ENCODE measurements around the gene PCDHGC5.

PCDHGC5 gene

GRCh38 chr5:141508440-141508797 is 19.5 kb downstream of the PCDHGC5 start:
- peaks cover 14% of the 10 kb centered on the region; the same call in 1 of the 2 replicates for H3K4me1 ChIP-seq (ENCODE audit: insufficient read depth, low read length)
- peak overlapping the region; percentile 53; the same call in 1 of the 2 replicates for H3K4me3 ChIP-seq (ENCODE audit: low read length)
- H3K27ac ChIP-seq (ENCODE audit: low read length), result peak overlapping the region; percentile 17
- no peaks in the 10 kb centered on the region for H3K9me3 ChIP-seq (ENCODE audit: insufficient read depth, low read depth, low read length)
- H3K27me3 ChIP-seq (ENCODE audit: insufficient read depth, low read length), result no peaks in the 10 kb centered on the region
- H3K36me3 ChIP-seq (ENCODE audit: insufficient read depth, low read depth, low read length), result peaks cover 13% of the 10 kb centered on the region; the same call in 1 of the 2 replicates
- peak overlapping the region; percentile 49; the same call in 1 of the 2 replicates for H3K9ac ChIP-seq (ENCODE audit: low read depth, low read length)

DNA sequence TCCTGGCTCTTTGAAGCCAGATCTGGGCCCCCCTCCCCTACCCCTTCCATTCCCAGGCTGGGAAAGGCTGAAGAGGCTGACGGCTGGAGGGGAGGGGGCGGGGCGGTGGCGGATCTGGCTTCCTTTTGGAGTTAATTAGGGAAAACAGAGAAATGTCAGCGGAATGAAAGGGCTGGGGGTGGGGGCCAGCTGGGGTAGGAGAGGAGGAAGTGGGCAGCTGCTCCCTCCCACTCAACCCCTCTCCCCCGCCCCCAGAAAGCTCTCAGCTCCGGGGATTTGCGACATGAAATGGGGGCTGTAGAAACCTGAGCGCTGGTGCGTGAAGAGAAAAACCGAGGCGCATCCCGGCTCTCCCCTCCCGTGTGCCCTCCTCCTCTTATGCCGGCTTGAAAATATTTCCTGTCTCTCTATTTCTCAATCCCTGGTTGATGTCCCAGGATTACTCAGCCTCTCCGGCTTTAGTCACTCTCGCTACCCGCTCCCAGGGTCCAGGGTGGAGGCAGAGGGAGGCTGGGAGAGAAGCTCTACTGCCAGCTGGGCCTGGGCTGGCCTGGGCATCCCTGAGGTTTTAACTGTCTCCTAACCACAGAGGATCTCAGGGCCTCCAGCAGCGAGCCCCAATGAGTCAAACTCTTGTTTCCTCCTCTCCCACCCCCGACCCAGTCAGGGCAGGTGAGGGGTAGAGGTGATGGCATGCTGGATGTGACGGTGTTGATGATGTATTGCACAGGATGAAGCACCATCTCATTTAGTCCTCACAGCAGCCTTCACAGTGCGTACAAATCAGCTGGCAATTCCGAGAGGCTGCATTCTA is 20.1 kb downstream of the PCDHGC5 start:
- Histone ChIP-seq H3K36me3 (ENCODE audit: insufficient read depth, low read depth, low read length) (peaks cover 13% of the 10 kb centered on the region; the same call in 1 of the 2 replicates), H3K4me3 (ENCODE audit: low read length) (peak overlapping the region; percentile 60), H3K9ac (ENCODE audit: low read depth, low read length) (peak overlapping the region; percentile 58; the same call in 1 of the 2 replicates), H3K4me1 (ENCODE audit: insufficient read depth, low read length) (peaks cover 14% of the 10 kb centered on the region; the same call in 1 of the 2 replicates), H3K27me3 (ENCODE audit: insufficient read depth, low read length) (no peaks in the 10 kb centered on the region), H3K27ac (ENCODE audit: low read length) (peak overlapping the region; percentile 44), H3K9me3 (ENCODE audit: insufficient read depth, low read depth, low read length) (no peaks in the 10 kb centered on the region)

- H3K9me3 ChIP-seq (ENCODE audit: insufficient read depth, low read depth, low read length), result no peaks in the 10 kb centered on the region
- no peak overlapping the region for H3K9ac ChIP-seq (ENCODE audit: low read depth, low read length)
- H3K4me3 ChIP-seq (ENCODE audit: low read length), result no peak overlapping the region
- H3K36me3 ChIP-seq (ENCODE audit: insufficient read depth, low read depth, low read length), result peaks cover 13% of the 10 kb centered on the region; the same call in 1 of the 2 replicates
- no peak overlapping the region for H3K27ac ChIP-seq (ENCODE audit: low read length)
- no peaks in the 10 kb centered on the region for H3K27me3 ChIP-seq (ENCODE audit: insufficient read depth, low read length)
- H3K4me1 ChIP-seq (ENCODE audit: insufficient read depth, low read length), result peaks cover 25% of the 10 kb centered on the region
These were observed 21.3 kb downstream of the PCDHGC5 start for GRCh38 chr5:141510160-141510559.

DNA sequence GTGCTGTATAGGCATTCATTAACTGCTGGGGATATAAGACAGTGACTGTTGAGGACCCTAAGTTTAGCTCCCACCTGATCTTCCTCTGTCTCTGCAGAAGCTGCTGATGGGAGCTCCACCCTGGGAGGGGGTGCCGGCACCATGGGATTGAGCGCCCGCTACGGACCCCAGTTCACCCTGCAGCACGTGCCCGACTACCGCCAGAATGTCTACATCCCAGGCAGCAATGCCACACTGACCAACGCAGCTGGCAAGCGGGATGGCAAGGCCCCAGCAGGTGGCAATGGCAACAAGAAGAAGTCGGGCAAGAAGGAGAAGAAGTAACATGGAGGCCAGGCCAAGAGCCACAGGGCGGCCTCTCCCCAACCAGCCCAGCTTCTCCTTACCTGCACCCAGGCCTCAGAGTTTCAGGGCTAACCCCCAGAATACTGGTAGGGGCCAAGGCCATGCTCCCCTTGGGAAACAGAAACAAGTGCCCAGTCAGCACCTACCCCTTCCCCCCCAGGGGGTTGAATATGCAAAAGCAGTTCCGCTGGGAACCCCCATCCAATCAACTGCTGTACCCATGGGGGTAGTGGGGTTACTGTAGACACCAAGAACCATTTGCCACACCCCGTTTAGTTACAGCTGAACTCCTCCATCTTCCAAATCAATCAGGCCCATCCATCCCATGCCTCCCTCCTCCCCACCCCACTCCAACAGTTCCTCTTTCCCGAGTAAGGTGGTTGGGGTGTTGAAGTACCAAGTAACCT is 22.1 kb downstream of the PCDHGC5 start:
- no peak overlapping the region for H3K9ac ChIP-seq (ENCODE audit: low read depth, low read length)
- H3K27me3 ChIP-seq (ENCODE audit: insufficient read depth, low read length), result no peaks in the 10 kb centered on the region
- peaks cover 27% of the 10 kb centered on the region for H3K4me1 ChIP-seq (ENCODE audit: insufficient read depth, low read length)
- no peak overlapping the region for H3K27ac ChIP-seq (ENCODE audit: low read length)
- H3K9me3 ChIP-seq (ENCODE audit: insufficient read depth, low read depth, low read length), result no peaks in the 10 kb centered on the region
- peaks cover 21% of the 10 kb centered on the region for H3K36me3 ChIP-seq (ENCODE audit: insufficient read depth, low read depth, low read length)
- H3K4me3 ChIP-seq (ENCODE audit: low read length), result no peak overlapping the region

- Histone ChIP-seq H3K27ac (ENCODE audit: low read length) (no peak overlapping the region), H3K4me1 (ENCODE audit: insufficient read depth, low read length) (peaks cover 27% of the 10 kb centered on the region), H3K4me3 (ENCODE audit: low read length) (no peak overlapping the region), H3K36me3 (ENCODE audit: insufficient read depth, low read depth, low read length) (peaks cover 29% of the 10 kb centered on the region), H3K9ac (ENCODE audit: low read depth, low read length) (no peak overlapping the region), H3K27me3 (ENCODE audit: insufficient read depth, low read length) (no peaks in the 10 kb centered on the region), H3K9me3 (ENCODE audit: insufficient read depth, low read depth, low read length) (no peaks in the 10 kb centered on the region)
These were observed 23.0 kb downstream of the PCDHGC5 start for GRCh38 chr5:141511771-141512325.

GRCh38 chr5:141512390-141512910 is 23.6 kb downstream of the PCDHGC5 start:
- Histone ChIP-seq H3K4me1 (ENCODE audit: insufficient read depth, low read length) (peaks cover 27% of the 10 kb centered on the region), H3K9me3 (ENCODE audit: insufficient read depth, low read depth, low read length) (no peaks in the 10 kb centered on the region), H3K27me3 (ENCODE audit: insufficient read depth, low read length) (no peaks in the 10 kb centered on the region), H3K4me3 (ENCODE audit: low read length) (peak overlapping the region; percentile 84), H3K27ac (ENCODE audit: low read length) (no peak overlapping the region), H3K9ac (ENCODE audit: low read depth, low read length) (peak overlapping the region; percentile 79; the same call in 1 of the 2 replicates), H3K36me3 (ENCODE audit: insufficient read depth, low read depth, low read length) (peaks cover 35% of the 10 kb centered on the region)

DNA sequence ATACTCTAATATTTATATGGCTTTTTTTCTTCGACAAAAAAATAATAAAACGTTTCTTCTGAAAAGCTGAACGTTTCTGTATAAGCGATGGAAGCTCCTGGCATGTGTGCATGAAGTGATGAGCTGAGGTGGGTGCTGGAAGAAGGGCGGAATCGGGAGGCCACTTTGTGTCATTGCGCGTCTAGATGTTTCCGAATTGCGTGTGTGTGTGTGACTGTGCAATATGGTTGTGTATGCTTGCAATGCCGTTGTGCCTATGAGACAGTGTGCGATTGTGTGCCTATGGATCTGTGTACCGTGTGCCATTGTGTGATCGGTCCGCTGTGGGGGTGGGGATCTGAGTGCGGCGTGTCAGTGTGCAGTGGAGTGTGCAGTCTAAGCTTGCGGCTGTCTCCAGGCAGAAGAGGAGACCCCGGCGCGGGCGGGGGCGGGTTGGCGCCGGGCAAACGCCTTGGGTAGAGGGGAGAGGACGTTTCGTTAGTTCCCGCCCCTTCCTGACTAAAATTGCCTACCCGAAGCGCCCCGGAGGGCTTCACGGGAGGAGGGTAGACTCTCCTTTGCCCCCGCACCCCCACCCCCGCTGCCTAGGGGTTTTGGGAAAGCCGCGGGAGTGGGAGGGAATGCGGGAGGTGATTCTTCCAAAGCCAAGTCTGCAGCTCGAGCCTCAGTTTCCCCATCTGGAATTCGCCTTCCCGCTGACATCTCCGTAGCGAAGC is 24.2 kb downstream of the PCDHGC5 start:
- Histone ChIP-seq H3K4me1 (ENCODE audit: insufficient read depth, low read length) (peaks cover 23% of the 10 kb centered on the region), H3K9me3 (ENCODE audit: insufficient read depth, low read depth, low read length) (no peaks in the 10 kb centered on the region), H3K27ac (ENCODE audit: low read length) (no peak overlapping the region), H3K4me3 (ENCODE audit: low read length) (peak overlapping the region; percentile 84), H3K9ac (ENCODE audit: low read depth, low read length) (peak overlapping the region; percentile 79; the same call in 1 of the 2 replicates), H3K36me3 (ENCODE audit: insufficient read depth, low read depth, low read length) (peaks cover 41% of the 10 kb centered on the region), H3K27me3 (ENCODE audit: insufficient read depth, low read length) (no peaks in the 10 kb centered on the region)

DNA sequence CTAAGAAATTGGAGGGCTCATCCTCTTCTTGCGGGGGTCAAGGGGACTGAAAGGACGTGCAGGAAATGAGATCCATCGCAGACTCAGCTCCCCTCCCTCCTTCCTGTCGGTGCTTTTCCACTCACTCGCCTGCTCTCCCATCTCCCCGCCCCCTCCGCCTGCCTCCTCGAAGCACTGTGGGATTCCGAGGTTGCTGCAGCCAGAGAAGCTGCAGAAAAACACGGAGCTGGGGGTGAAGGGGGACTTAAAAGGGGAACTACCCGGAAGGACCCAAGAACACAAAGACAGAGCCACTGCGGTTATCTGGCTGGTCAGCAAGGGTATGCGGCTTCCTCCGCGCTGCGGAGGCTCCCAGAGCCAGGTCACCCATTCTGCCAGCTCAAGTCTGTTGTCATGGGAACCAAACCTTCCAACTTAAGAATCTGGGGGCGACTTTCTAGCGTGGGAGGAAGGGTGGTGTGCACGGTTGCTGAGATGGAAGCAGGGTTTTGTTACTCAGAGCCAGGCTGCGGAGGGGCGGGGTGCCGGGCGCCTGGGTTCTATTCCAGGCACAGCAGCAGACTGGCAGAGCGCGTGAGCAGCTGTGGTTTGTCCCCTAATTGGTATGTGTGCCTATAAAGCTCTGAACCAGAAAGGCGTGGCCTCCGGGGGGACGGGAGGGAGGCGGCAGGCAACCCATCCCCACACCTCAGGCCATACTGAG is 24.9 kb downstream of the PCDHGC5 start:
- Histone ChIP-seq H3K4me1 (ENCODE audit: insufficient read depth, low read length) (peaks cover 18% of the 10 kb centered on the region), H3K4me3 (ENCODE audit: low read length) (peak overlapping the region; percentile 84), H3K27me3 (ENCODE audit: insufficient read depth, low read length) (no peaks in the 10 kb centered on the region), H3K9ac (ENCODE audit: low read depth, low read length) (peak overlapping the region; percentile 79; the same call in 1 of the 2 replicates), H3K36me3 (ENCODE audit: insufficient read depth, low read depth, low read length) (peaks cover 47% of the 10 kb centered on the region), H3K9me3 (ENCODE audit: insufficient read depth, low read depth, low read length) (no peaks in the 10 kb centered on the region), H3K27ac (ENCODE audit: low read length) (peak overlapping the region; percentile 46)

DNA sequence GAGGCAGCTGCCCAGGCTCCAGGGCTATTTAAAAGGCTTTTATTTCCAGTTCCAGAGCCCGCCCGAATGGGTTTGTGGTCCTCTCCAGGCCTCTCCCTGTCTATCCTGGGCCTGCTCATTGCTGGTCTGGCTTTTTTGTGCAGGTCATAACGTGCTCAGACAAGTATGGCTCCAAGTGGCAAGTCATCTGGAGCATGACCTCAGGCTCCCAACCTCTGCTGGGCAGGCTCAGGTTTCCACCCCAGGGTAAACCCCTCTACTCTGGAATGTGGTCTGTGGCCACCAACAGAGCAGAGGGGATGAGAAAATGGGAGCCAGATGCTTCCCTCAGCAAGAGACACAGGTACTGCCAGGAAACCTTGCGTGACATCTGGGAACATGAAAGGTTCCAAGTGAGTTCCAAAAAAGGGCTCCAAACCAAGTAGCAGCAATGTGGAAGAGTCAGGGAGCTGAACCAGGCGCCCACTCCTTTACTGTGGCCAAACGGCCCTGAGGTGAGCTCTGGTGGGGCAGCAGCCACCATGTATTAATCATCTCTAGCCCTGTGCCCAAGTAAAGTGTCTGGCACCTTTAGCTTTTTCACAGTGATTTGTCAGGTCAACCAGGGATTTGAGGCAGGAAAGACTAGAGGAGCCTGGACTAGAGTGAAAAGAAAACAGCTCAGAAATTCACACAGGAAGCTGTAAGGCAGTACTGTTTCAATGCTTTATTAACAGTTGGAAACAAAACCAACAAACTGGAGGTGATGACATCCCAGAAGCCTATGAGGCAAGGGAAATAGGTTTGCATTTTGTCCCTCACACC is 25.7 kb downstream of the PCDHGC5 start:
- Histone ChIP-seq H3K9me3 (ENCODE audit: insufficient read depth, low read depth, low read length) (no peaks in the 10 kb centered on the region), H3K27ac (ENCODE audit: low read length) (peak overlapping the region; percentile 46), H3K36me3 (ENCODE audit: insufficient read depth, low read depth, low read length) (peaks cover 55% of the 10 kb centered on the region), H3K9ac (ENCODE audit: low read depth, low read length) (peak overlapping the region; percentile 79; the same call in 1 of the 2 replicates), H3K4me3 (ENCODE audit: low read length) (peak overlapping the region; percentile 84; the same call in 1 of the 2 replicates), H3K27me3 (ENCODE audit: insufficient read depth, low read length) (no peaks in the 10 kb centered on the region), H3K4me1 (ENCODE audit: insufficient read depth, low read length) (peaks cover 13% of the 10 kb centered on the region)

- H3K4me3 ChIP-seq (ENCODE audit: low read length), result 0 out of 2 replicates have a peak overlapping the region, but pooled peaks have one; percentile 84
- H3K9me3 ChIP-seq (ENCODE audit: insufficient read depth, low read depth, low read length), result no peaks in the 10 kb centered on the region
- peak overlapping the region; percentile 79; the same call in 1 of the 2 replicates for H3K9ac ChIP-seq (ENCODE audit: low read depth, low read length)
- no peaks in the 10 kb centered on the region for H3K27me3 ChIP-seq (ENCODE audit: insufficient read depth, low read length)
- no peak overlapping the region for H3K27ac ChIP-seq (ENCODE audit: low read length)
- H3K36me3 ChIP-seq (ENCODE audit: insufficient read depth, low read depth, low read length), result peaks cover 61% of the 10 kb centered on the region
- H3K4me1 ChIP-seq (ENCODE audit: insufficient read depth, low read length), result peaks cover 12% of the 10 kb centered on the region
These were observed 26.3 kb downstream of the PCDHGC5 start for GRCh38 chr5:141515141-141515540.
